Ovary (tissue), 3 donors: Measurements from ENCODE around the gene CNGA3.
"Not testable (repeated sequence)": the region's sequence is repeated elsewhere in the genome, so short reads cannot be mapped to it uniquely, and the experiment has no call there.

ENCODE experiments used
- EP300 ChIP-seq: sonication (generic); formaldehyde crosslinking; IDR thresholded peaks from one replicate; pipeline ENCODE4 v1.6.1; 2017; ENCODE audit warnings: antibody characterized with exemption
- POLR2A ChIP-seq: fragments of 450-650 bp; IDR thresholded peaks from one replicate; pipeline ENCODE4 v1.6.1; 2017; ENCODE audit warnings: antibody characterized with exemption, mild to moderate bottlenecking, moderate library complexity
- TF ChIP-seq, protein P1 (sequence below), 3 donors: fragments of 450-650 bp in 2 of 3; fragments of 200-600 bp in 1 of 3; IDR thresholded peaks; one replicate each; pipeline versions ENCODE4 v1.5.1 to v1.8.0; 2016 to 2022; ENCODE audit warnings: antibody characterized with exemption in 3 of 3, mild to moderate bottlenecking in 1 of 3
- donor health status: DM: no; HTN: no; CAD: no.

- TF ChIP-seq, protein P1, sequence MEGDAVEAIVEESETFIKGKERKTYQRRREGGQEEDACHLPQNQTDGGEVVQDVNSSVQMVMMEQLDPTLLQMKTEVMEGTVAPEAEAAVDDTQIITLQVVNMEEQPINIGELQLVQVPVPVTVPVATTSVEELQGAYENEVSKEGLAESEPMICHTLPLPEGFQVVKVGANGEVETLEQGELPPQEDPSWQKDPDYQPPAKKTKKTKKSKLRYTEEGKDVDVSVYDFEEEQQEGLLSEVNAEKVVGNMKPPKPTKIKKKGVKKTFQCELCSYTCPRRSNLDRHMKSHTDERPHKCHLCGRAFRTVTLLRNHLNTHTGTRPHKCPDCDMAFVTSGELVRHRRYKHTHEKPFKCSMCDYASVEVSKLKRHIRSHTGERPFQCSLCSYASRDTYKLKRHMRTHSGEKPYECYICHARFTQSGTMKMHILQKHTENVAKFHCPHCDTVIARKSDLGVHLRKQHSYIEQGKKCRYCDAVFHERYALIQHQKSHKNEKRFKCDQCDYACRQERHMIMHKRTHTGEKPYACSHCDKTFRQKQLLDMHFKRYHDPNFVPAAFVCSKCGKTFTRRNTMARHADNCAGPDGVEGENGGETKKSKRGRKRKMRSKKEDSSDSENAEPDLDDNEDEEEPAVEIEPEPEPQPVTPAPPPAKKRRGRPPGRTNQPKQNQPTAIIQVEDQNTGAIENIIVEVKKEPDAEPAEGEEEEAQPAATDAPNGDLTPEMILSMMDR (IDR thresholded peaks at IDR 0.05), result not testable (repeated sequence)
- TF ChIP-seq EP300, POLR2A: not testable (repeated sequence)
These were observed 26.1 kb upstream of the CNGA3 start for GRCh38 chr2:98320171-98320570.
